B cell (primary cell): Measurements from ENCODE around the gene FALEC.

Experiments used
- CTCF ChIP-seq: fragments of 200-600 bp; IDR thresholded peaks from one replicate; pipeline ENCODE4 v1.8.0; 2022; ENCODE audit warnings: antibody characterized with exemption, mild to moderate bottlenecking
- EZH2 ChIP-seq: IDR thresholded peaks from 2 replicates; pipeline ENCODE4 v1.6.1; 2012; ENCODE audit warnings: borderline replicate concordance, low read depth, mild to moderate bottlenecking, moderate library complexity, low read length; ENCODE audit not compliant: insufficient read depth, poor library complexity, severe bottlenecking

DNA sequence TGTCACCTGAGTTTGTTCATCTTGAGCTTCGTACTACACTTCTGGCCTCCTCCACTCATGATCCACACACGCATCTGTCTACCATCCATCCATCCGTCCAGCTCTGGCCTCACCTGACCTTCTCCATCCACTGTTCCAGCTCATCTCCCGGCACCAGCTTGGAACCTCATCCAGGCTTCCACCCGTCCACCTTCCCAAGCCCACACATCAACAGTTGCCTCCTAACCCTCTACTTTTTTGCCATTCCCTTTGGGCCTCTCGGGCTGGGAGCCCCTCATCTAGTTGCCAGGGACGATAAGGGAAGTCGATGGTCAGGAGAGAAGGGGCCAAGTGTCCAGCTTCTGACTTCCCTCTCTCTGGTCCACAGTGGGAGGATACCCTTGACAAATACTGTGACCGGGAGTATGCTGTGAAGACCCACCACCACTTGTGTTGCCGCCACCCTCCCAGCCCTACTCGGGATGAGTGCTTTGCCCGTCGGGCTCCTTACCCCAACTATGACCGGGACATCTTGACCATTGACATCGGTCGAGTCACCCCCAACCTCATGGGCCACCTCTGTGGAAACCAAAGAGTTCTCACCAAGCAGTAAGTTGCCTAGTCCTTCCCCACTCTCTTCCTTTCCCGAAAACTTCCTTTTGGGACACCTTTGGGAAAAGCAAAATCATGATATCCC lies 3.4 kb upstream of the FALEC start:
- TF ChIP-seq CTCF = no peak
- no peak for TF ChIP-seq EZH2
